Cardiac muscle cell (in vitro differentiated cells and primary cell): ENCODE results near the gene PPFIA4. TPM values are rescaled to one million over a fixed set of nuclear protein-coding genes. Genes with fewer than 3 reads are reported as not detected.
A peak's percentile ranks its signal among the peaks of the same experiment; 100 is the strongest.

Experiments
- DNase-seq, 2 donors: peaks; one replicate each; pipeline versions ENCODE4 v3.0.0 to v3.0.0-alpha.2; 2010 to 2017; ENCODE audit warnings: low read depth in 1 of 2, low spot score in 1 of 2
- H3K27ac ChIP-seq: fragments of 200-600 bp; sonication (generic); 2 replicates; pipeline ENCODE4 v1.5.1; 2016
- H3K27me3 ChIP-seq: fragments of 200-600 bp; sonication (generic); 2 replicates; pipeline ENCODE4 v1.6.0; 2016; ENCODE audit warnings: control low read depth
- H3K36me3 ChIP-seq: fragments of 200-600 bp; sonication (generic); 2 replicates; pipeline ENCODE4 v1.5.1; 2016; ENCODE audit warnings: control low read depth
- H3K4me1 ChIP-seq: fragments of 200-600 bp; sonication (generic); 2 replicates; pipeline ENCODE4 v1.8.1; 2017; ENCODE audit warnings: low read depth, mild to moderate bottlenecking, mixed run types
- H3K4me3 ChIP-seq: fragments of 200-600 bp; sonication (generic); 2 replicates; pipeline ENCODE4 v1.5.1; 2016; ENCODE audit warnings: mild to moderate bottlenecking
- H3K9me3 ChIP-seq: fragments of 200-600 bp; sonication (generic); 2 replicates; pipeline ENCODE4 v1.5.1; 2017; ENCODE audit warnings: low read depth, mild to moderate bottlenecking, control low read depth
- CTCF ChIP-seq: IDR thresholded peaks from 2 replicates; pipeline ENCODE4 v1.5.1; 2012; ENCODE audit warnings: low read depth, mild to moderate bottlenecking, low read length
- polyA plus RNA-seq: library from polyadenylated mRNA; unstranded; fragments of >200 nt; fragmentation: Nextera tagmentation; extraction: Ambion mirVana; gene quantifications from 2 replicates; pipeline ENCODE4 v1.2.1, GENCODE V29; 2016
- total RNA-seq: library from RNA; depleted of rRNA; stranded (reverse); fragments of >200 nt; gene quantifications from 2 replicates; pipeline ENCODE4 v1.2.3, GENCODE V29; 2016

PPFIA4 gene
- total and polyA plus RNA-seq, 2 experiments from 2014 or later: 97.5 to 207 TPM

GRCh38 chr1:203116091-203116820 lies 90.0 kb downstream of the PPFIA4 start:
- H3K4me3 ChIP-seq: no peak overlapping the region
- TF ChIP-seq CTCF: no peak
- no peak overlapping the region for H3K27ac ChIP-seq
- H3K27me3 ChIP-seq: peaks cover 25% of the 10 kb centered on the region
- no peaks in the 10 kb centered on the region for H3K36me3 ChIP-seq
- peaks cover 6% of the 10 kb centered on the region for H3K4me1 ChIP-seq
- DNase-seq: no peak
- no peaks in the 10 kb centered on the region for H3K9me3 ChIP-seq

DNA sequence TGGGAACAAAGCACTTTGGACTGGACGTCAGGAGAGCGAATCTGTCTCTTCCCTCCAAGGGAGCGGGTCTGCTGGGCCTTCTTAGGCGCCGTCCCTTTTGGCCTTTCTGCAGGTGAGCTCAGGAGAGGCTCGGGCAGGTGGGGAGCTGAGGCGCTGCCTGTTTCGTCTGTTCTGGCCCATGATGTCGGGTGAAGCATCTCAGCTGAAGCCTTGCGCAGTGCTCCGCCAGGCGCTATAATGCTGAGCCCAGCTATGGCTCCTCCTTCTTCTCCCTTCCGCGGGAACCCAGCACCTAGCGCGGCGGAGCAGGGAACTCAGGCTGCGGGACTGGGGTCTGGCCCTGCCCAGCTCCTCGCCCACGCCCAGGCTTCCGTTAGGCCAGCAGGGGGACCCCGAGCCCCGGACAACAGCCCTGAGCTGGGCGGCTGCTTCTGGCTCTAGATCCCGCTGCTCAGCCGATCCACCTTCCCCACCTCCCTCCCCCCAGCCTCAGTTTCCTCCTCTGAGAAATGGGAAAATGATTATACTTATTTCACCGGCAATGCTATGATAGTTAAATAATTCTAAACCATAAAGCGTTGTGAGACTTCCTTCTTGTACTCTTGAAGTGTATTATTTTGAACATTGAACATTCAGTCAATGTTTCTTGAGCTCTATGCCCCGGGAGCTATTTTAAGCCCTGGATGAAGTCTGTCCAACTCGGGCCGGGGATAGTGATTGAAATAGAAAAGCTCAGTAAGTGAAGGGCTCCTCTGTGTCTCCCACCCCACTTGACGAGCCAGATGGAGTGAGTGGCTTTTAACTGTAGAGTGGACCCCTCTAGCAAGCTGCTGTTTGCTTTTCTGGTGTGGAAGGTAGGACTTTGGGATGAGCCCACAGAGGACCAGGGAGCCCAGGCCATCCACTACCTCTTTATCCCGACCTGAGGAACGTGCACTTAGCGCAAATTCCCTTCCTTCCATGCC lies 91.6 kb downstream of the PPFIA4 start:
- peak; percentile 81 to 89 for DNase-seq
- H3K4me1 ChIP-seq: peaks cover 6% of the 10 kb centered on the region
- no peak overlapping the region for H3K4me3 ChIP-seq
- no peak overlapping the region for H3K27ac ChIP-seq
- no peaks in the 10 kb centered on the region for H3K36me3 ChIP-seq
- no peaks in the 10 kb centered on the region for H3K9me3 ChIP-seq
- H3K27me3 ChIP-seq: peaks cover 23% of the 10 kb centered on the region
- peak; percentile 83 for TF ChIP-seq CTCF

DNA sequence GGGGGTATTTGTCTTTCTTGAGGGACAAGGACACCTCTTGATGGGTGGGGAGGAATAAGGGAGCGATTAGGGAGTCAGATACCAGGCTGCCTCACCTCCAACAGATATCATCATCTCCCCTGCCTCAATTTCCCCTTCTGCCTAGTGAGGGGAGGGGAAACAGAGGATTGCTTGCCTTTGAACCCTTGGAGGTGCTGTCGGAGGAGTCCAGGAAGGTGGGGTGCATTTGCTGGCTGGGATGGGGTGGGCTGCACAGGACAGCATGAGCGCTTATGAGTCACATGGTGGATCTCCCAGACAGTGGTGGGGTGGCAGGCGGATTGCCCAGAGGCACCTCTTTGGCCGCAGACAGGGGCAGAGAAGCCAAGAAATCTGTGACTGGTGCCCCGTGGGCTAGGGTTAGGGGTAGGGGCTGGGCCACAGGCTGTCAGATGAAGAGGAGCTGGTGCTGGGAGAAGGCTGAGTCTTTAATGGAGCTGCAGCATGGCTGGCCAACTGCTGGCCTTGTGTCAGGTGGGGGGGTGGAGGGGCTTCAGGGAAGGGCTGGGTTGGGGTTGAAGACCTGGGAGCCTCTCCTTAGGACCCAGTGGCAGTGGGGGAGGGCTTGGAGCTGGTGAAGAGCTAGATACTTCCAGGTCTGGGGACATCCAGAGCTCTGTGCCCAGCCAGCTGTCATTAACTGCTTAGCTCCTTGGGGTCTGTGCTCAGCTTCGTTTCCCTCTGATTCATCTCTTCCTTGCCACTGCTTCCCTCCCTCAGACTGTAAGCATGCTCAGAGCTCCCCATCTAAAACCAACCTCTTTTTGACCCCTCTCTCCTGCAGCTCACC lies 94.2 kb downstream of the PPFIA4 start:
- Histone ChIP-seq H3K27me3 (peaks cover 10% of the 10 kb centered on the region), H3K36me3 (no peaks in the 10 kb centered on the region), H3K27ac (no peak overlapping the region), H3K4me3 (no peak overlapping the region), H3K9me3 (no peaks in the 10 kb centered on the region), H3K4me1 (peaks cover 16% of the 10 kb centered on the region)
- TF ChIP-seq CTCF: no peak
- no peak for DNase-seq

GRCh38 chr1:203121186-203122015 lies 95.1 kb downstream of the PPFIA4 start:
- DNase-seq: no peak
- Histone ChIP-seq H3K9me3 (no peaks in the 10 kb centered on the region), H3K4me3 (no peak overlapping the region), H3K27ac (no peak overlapping the region), H3K27me3 (peaks cover 7% of the 10 kb centered on the region), H3K4me1 (peaks cover 18% of the 10 kb centered on the region), H3K36me3 (no peaks in the 10 kb centered on the region)
- no peak for TF ChIP-seq CTCF

- Histone ChIP-seq H3K27ac (no peak overlapping the region), H3K27me3 (no peaks in the 10 kb centered on the region), H3K36me3 (no peaks in the 10 kb centered on the region), H3K4me3 (no peak overlapping the region), H3K4me1 (peaks cover 25% of the 10 kb centered on the region), H3K9me3 (no peaks in the 10 kb centered on the region)
- TF ChIP-seq CTCF: no peak
- DNase-seq: no peak
These were observed 95.9 kb downstream of the PPFIA4 start for GRCh38 chr1:203122159-203122558.
